ENCODE measurements around the gene STK32C. TPM values are rescaled to one million over a fixed set of nuclear protein-coding genes. Genes with fewer than 3 reads are reported as not detected.

STK32C gene
- total RNA-seq, 1 experiment from 2014 or later, result 7.6 TPM

GRCh38 chr10:132181691-132182425 lies 125.9 kb downstream of the STK32C start:
- in situ Hi-C loops (cut with HindIII; ENCODE audit: low pct_unique_long_range_greater_than_20kb, low sequenced_read_pairs), result no loop called here
- DNase-seq (ENCODE audit: low read depth, low spot score), result no peak

GRCh38 chr10:132180736-132181135 lies 127.0 kb downstream of the STK32C start:
- DNase-seq (ENCODE audit: low read depth, low spot score), result no peak
- in situ Hi-C loops (cut with HindIII; ENCODE audit: low pct_unique_long_range_greater_than_20kb, low sequenced_read_pairs), result no loop called here

GRCh38 chr10:132179551-132180392 lies 128.0 kb downstream of the STK32C start:
- DNase-seq (ENCODE audit: low read depth, low spot score), result no peak
- in situ Hi-C loops (cut with HindIII; ENCODE audit: low pct_unique_long_range_greater_than_20kb, low sequenced_read_pairs), result no loop called here

- no peak for DNase-seq (ENCODE audit: low read depth, low spot score)
- in situ Hi-C loops (cut with HindIII; ENCODE audit: low pct_unique_long_range_greater_than_20kb, low sequenced_read_pairs), result no loop called here
Measured at GRCh38 chr10:132178672-132179545, 128.8 kb downstream of the STK32C start.

GRCh38 chr10:132178046-132178445 lies 129.7 kb downstream of the STK32C start:
- DNase-seq (ENCODE audit: low read depth, low spot score), result no peak
- in situ Hi-C loops (cut with HindIII; ENCODE audit: low pct_unique_long_range_greater_than_20kb, low sequenced_read_pairs), result no loop called here

GRCh38 chr10:132176623-132177500 lies 130.9 kb downstream of the STK32C start:
- no peak for DNase-seq (ENCODE audit: low read depth, low spot score)
- in situ Hi-C loops (cut with HindIII; ENCODE audit: low pct_unique_long_range_greater_than_20kb, low sequenced_read_pairs), result no loop called here

- in situ Hi-C loops (cut with HindIII; ENCODE audit: low pct_unique_long_range_greater_than_20kb, low sequenced_read_pairs), result no loop called here
- no peak for DNase-seq (ENCODE audit: low read depth, low spot score)
Measured at GRCh38 chr10:132175907-132176581, 131.7 kb downstream of the STK32C start.

- DNase-seq (ENCODE audit: low read depth, low spot score), result no peak
- in situ Hi-C loops (cut with HindIII; ENCODE audit: low pct_unique_long_range_greater_than_20kb, low sequenced_read_pairs), result no loop called here
Measured at GRCh38 chr10:132175408-132175807, 132.3 kb downstream of the STK32C start.

GRCh38 chr10:132174237-132174636 lies 133.5 kb downstream of the STK32C start:
- DNase-seq (ENCODE audit: low read depth, low spot score), result no peak
- in situ Hi-C loops (cut with HindIII; ENCODE audit: low pct_unique_long_range_greater_than_20kb, low sequenced_read_pairs), result no loop called here

- DNase-seq (ENCODE audit: low read depth, low spot score), result no peak
- in situ Hi-C loops (cut with HindIII; ENCODE audit: low pct_unique_long_range_greater_than_20kb, low sequenced_read_pairs), result no loop called here
Measured at GRCh38 chr10:132173185-132173584, 134.6 kb downstream of the STK32C start.

GRCh38 chr10:132172091-132173066 lies 135.4 kb downstream of the STK32C start:
- DNase-seq (ENCODE audit: low read depth, low spot score), result no peak
- in situ Hi-C loops (cut with HindIII; ENCODE audit: low pct_unique_long_range_greater_than_20kb, low sequenced_read_pairs), result no loop called here

- in situ Hi-C loops (cut with HindIII; ENCODE audit: low pct_unique_long_range_greater_than_20kb, low sequenced_read_pairs), result no loop called here
- no peak for DNase-seq (ENCODE audit: low read depth, low spot score)
Measured at GRCh38 chr10:132170561-132171361, 137.0 kb downstream of the STK32C start.

GRCh38 chr10:132169766-132170560 lies 137.8 kb downstream of the STK32C start:
- in situ Hi-C loops (cut with HindIII; ENCODE audit: low pct_unique_long_range_greater_than_20kb, low sequenced_read_pairs), result no loop called here
- DNase-seq (ENCODE audit: low read depth, low spot score), result no peak

Measured in SK-MEL-5 (cell line).